Measurements from ENCODE around the gene CCDC187. TPM values are rescaled to one million over a fixed set of nuclear protein-coding genes. Genes with fewer than 3 reads are reported as not detected.

CCDC187 gene
- polyA plus RNA-seq, 1 donor, result 2.2 TPM

GRCh38 chr9:136206602-136207275 lies 97.2 kb downstream of the CCDC187 start:
- no peak for DNase-seq

GRCh38 chr9:136205707-136205992 lies 98.2 kb downstream of the CCDC187 start:
- no peak for DNase-seq

- peak; percentile 34 for DNase-seq
These were observed 98.8 kb downstream of the CCDC187 start, which contains the start of gene LHX3 for GRCh38 chr9:136204838-136205706. LHX3 (minus strand) TSS chr9:136205128; CDS start chr9:136205012, 116 bp downstream.

- DNase-seq, result no peak
These were observed 99.6 kb downstream of the CCDC187 start for GRCh38 chr9:136204145-136204805.

- DNase-seq, result no peak
These were observed 100.3 kb downstream of the CCDC187 start for GRCh38 chr9:136203408-136204144.

- DNase-seq, result no peak
These were observed 101.2 kb downstream of the CCDC187 start for GRCh38 chr9:136202454-136203407.

GRCh38 chr9:136201609-136202453 lies 102.1 kb downstream of the CCDC187 start:
- DNase-seq, result peak; percentile 39

- no peak for DNase-seq
These were observed 102.7 kb downstream of the CCDC187 start for GRCh38 chr9:136201174-136201573.

GRCh38 chr9:136200424-136200823 lies 103.5 kb downstream of the CCDC187 start:
- no peak for DNase-seq

Other genes starting within 250 kb of the CCDC187 start
- 7.0 TPM for gene NACC2, start 208.8 kb downstream of the CCDC187 start, polyA plus RNA-seq (ENCODE audit: insufficient read length)
- gene TMEM250, start 185.2 kb downstream of the CCDC187 start, polyA plus RNA-seq (ENCODE audit: insufficient read length), result 14.0 TPM
- gene LHX3, start 99.0 kb downstream of the CCDC187 start, polyA plus RNA-seq (ENCODE audit: insufficient read length), result not detected
- gene QSOX2, start 58.3 kb downstream of the CCDC187 start, polyA plus RNA-seq (ENCODE audit: insufficient read length), result 18.6 TPM
- gene GPSM1, start 23.4 kb upstream of the CCDC187 start, polyA plus RNA-seq (ENCODE audit: insufficient read length), result 27.4 TPM
- 4.3 TPM for gene DNLZ, start 59.6 kb upstream of the CCDC187 start, polyA plus RNA-seq (ENCODE audit: insufficient read length)
- 1.8 TPM for gene CARD9, start 69.6 kb upstream of the CCDC187 start, polyA plus RNA-seq (ENCODE audit: insufficient read length)
- gene SNAPC4, start 96.1 kb upstream of the CCDC187 start, polyA plus RNA-seq (ENCODE audit: insufficient read length), result 13.6 TPM
- 59.1 TPM for gene ENTR1, start 106.5 kb upstream of the CCDC187 start, polyA plus RNA-seq (ENCODE audit: insufficient read length)
- 69.4 TPM for gene PMPCA, start 106.6 kb upstream of the CCDC187 start, polyA plus RNA-seq (ENCODE audit: insufficient read length)
- 12.6 TPM for gene INPP5E, start 135.8 kb upstream of the CCDC187 start, polyA plus RNA-seq (ENCODE audit: insufficient read length)
- 68.5 TPM for gene SEC16A, start 178.9 kb upstream of the CCDC187 start, polyA plus RNA-seq (ENCODE audit: insufficient read length)
- gene NOTCH1, start 242.0 kb upstream of the CCDC187 start, polyA plus RNA-seq (ENCODE audit: insufficient read length), result 26.4 TPM

All from left kidney (tissue), 2 donors.